ENCODE data around the gene PASK. TPM values are rescaled to one million over a fixed set of nuclear protein-coding genes. Genes with fewer than 3 reads are reported as not detected.

PASK gene
- total RNA-seq, 1 donor from 2014 or later = 92.0 TPM

- DNase-seq = no peak
- H3K27ac Mint-ChIP-seq = no peak overlapping the region
- no peak overlapping the region for H3K4me3 Mint-ChIP-seq
- no peaks in the 10 kb centered on the region for H3K4me1 Mint-ChIP-seq
- no peaks in the 10 kb centered on the region for H3K36me3 Mint-ChIP-seq (ENCODE audit: low read depth)
- no peaks in the 10 kb centered on the region for H3K27me3 Mint-ChIP-seq
- intact Hi-C loops (cut with micrococcal nuclease) = no loop called here
- no peaks in the 10 kb centered on the region for H3K9me3 Mint-ChIP-seq
Measured at GRCh38 chr2:241187101-241187917, 38.0 kb upstream of the PASK start.

DNA sequence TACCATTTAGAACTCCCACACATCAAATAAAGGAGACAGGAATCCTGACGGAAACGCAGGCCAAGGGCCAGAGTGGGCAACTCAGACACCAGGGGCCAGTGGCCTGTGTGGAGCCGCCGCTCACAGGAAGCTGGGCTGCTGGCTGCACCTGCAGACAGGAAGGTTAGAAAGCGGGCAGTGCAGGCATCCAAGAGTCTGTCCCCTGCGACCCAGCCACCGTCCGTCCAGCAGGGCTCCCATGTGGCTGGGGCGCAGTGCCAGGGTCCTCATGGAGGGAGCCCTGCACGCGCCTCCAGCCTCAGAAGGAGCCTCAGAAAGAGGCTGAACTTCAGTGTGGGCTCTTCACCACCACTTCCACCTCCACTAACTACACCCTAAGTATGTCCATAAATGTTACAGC is 36.7 kb upstream of the PASK start:
- H3K9me3 Mint-ChIP-seq = no peaks in the 10 kb centered on the region
- no peaks in the 10 kb centered on the region for H3K27me3 Mint-ChIP-seq
- intact Hi-C loops (cut with micrococcal nuclease) = no loop called here
- no peaks in the 10 kb centered on the region for H3K4me1 Mint-ChIP-seq
- no peak overlapping the region for H3K27ac Mint-ChIP-seq
- DNase-seq = no peak
- peaks cover 4% of the 10 kb centered on the region for H3K36me3 Mint-ChIP-seq (ENCODE audit: low read depth)
- no peak overlapping the region for H3K4me3 Mint-ChIP-seq

GRCh38 chr2:241184901-241185300 is 35.6 kb upstream of the PASK start:
- Mint-ChIP-seq H3K27ac (no peak overlapping the region), H3K4me1 (peaks cover 2% of the 10 kb centered on the region), H3K4me3 (no peak overlapping the region), H3K27me3 (no peaks in the 10 kb centered on the region), H3K36me3 (ENCODE audit: low read depth) (peaks cover 7% of the 10 kb centered on the region), H3K9me3 (no peaks in the 10 kb centered on the region)
- no peak for DNase-seq
- intact Hi-C loops (cut with micrococcal nuclease) = no loop called here

DNA sequence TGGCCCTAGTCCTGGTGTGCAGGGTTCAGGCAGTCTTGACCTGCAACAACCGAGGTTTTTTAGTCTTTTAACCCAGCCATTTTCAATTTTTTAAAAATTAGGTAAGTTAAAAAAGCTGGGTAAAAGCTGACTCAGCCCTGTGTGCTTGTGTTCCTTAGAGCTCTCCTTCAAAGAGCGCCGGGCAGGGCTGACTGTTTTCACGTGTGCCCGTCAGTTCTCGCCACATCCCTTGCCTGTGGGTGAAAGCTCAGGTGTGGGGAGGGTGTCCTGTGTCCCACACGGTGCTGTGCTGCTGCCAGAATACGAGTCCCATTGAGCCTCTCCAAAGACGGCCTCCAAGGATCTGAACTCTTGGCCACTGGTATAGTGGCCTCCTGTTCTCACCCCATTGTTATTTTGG is 33.9 kb upstream of the PASK start:
- intact Hi-C loops (cut with micrococcal nuclease) = no loop called here
- no peak for DNase-seq
- H3K27me3 Mint-ChIP-seq = no peaks in the 10 kb centered on the region
- H3K4me1 Mint-ChIP-seq = peaks cover 10% of the 10 kb centered on the region
- no peaks in the 10 kb centered on the region for H3K9me3 Mint-ChIP-seq
- no peak overlapping the region for H3K4me3 Mint-ChIP-seq
- H3K27ac Mint-ChIP-seq = no peak overlapping the region
- H3K36me3 Mint-ChIP-seq (ENCODE audit: low read depth) = peaks cover 20% of the 10 kb centered on the region

GRCh38 chr2:241182531-241183133 is 33.4 kb upstream of the PASK start:
- no peak overlapping the region for H3K4me3 Mint-ChIP-seq

GRCh38 chr2:241182126-241182525 is 32.9 kb upstream of the PASK start:
- Mint-ChIP-seq H3K9me3 (no peaks in the 10 kb centered on the region), H3K27ac (no peak overlapping the region), H3K27me3 (no peaks in the 10 kb centered on the region), H3K4me1 (peaks cover 10% of the 10 kb centered on the region), H3K36me3 (ENCODE audit: low read depth) (peaks cover 29% of the 10 kb centered on the region), H3K4me3 (no peak overlapping the region)
- intact Hi-C loops (cut with micrococcal nuclease) = no loop called here
- no peak for DNase-seq

More at GRCh38 chr2:241182531-241183133, 33.4 kb upstream of the PASK start:
- H3K4me1 Mint-ChIP-seq = peaks cover 10% of the 10 kb centered on the region
- DNase-seq = no peak
- no peaks in the 10 kb centered on the region for H3K9me3 Mint-ChIP-seq
- peaks cover 25% of the 10 kb centered on the region for H3K36me3 Mint-ChIP-seq (ENCODE audit: low read depth)
- H3K27ac Mint-ChIP-seq = no peak overlapping the region
- intact Hi-C loops (cut with micrococcal nuclease) = no loop called here
- H3K27me3 Mint-ChIP-seq = no peaks in the 10 kb centered on the region

GRCh38 chr2:241180495-241180894 is 31.2 kb upstream of the PASK start:
- intact Hi-C loops (cut with micrococcal nuclease) = no loop called here
- Mint-ChIP-seq H3K27me3 (no peaks in the 10 kb centered on the region), H3K27ac (no peak overlapping the region), H3K36me3 (ENCODE audit: low read depth) (peaks cover 31% of the 10 kb centered on the region), H3K4me1 (peaks cover 10% of the 10 kb centered on the region), H3K4me3 (no peak overlapping the region), H3K9me3 (no peaks in the 10 kb centered on the region)
- DNase-seq = no peak

GRCh38 chr2:241179899-241180298 is 30.6 kb upstream of the PASK start:
- H3K4me3 Mint-ChIP-seq = no peak overlapping the region
- no peak for DNase-seq
- no peaks in the 10 kb centered on the region for H3K27me3 Mint-ChIP-seq
- H3K9me3 Mint-ChIP-seq = no peaks in the 10 kb centered on the region
- peaks cover 10% of the 10 kb centered on the region for H3K4me1 Mint-ChIP-seq
- H3K27ac Mint-ChIP-seq = peak overlapping the region; percentile 63
- intact Hi-C loops (cut with micrococcal nuclease) = no loop called here
- peaks cover 36% of the 10 kb centered on the region for H3K36me3 Mint-ChIP-seq (ENCODE audit: low read depth)

DNA sequence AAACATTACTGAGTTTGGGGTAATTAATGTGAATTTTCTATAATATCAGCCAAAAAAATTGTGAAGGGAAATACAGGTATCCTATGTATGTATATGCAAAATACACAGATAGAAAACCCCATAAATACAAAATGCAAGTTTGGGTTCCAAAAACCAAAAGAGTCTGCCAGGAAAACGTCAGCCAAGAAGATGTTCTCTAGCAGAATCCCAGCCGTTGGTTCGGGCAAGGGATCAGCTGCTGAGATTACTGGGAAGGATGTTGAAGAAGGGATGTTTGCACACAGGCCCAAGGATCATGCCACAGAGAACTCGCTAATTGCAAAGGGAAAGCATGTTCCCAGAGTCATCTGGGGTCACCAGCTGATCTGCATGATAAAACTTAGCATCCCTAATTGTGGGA is 29.7 kb upstream of the PASK start:
- intact Hi-C loops (cut with micrococcal nuclease) = no loop called here
- peaks cover 37% of the 10 kb centered on the region for H3K36me3 Mint-ChIP-seq (ENCODE audit: low read depth)
- no peaks in the 10 kb centered on the region for H3K9me3 Mint-ChIP-seq
- H3K27ac Mint-ChIP-seq = no peak overlapping the region
- H3K4me1 Mint-ChIP-seq = peaks cover 10% of the 10 kb centered on the region
- no peak overlapping the region for H3K4me3 Mint-ChIP-seq
- DNase-seq = no peak
- no peaks in the 10 kb centered on the region for H3K27me3 Mint-ChIP-seq

DNA sequence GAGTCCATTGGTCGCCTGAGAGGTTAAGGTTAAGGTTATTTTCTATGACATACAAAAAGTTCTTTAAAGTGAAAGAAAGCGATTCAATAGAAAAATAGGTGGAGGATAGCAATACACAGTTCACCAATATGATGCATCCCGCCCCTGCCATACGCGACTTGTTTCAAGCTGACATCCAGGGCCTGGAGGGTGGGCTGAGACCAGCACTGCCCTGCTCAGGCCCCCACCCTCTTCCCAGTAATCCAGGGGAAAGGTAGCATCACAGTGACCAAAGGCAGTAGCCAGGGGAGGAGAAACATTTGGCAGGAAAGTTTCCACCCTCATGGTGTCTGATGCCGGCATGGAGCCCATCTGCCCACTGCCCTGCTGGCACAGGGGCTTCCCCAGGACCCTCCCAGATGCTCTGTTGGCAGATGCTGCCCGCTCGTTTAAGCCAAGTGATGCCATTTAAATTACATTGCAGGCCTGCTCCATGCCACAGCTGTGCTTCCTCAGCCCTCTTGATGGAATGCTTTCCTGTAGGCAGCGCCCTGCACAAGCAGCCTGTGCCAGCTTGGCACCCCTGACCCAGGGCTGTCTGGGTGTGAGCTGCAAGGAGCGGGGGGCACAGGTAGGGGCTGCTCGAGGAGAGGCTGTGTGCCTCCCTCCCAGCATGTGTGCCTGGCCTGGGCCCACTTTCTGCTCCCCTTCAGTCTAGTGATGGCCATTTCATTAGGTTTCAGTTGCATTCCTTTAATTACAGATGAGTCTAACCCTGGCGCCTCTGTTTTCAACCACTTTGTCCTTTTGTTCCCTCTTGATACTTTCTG is 28.5 kb upstream of the PASK start:
- Mint-ChIP-seq H3K4me1 (peaks cover 10% of the 10 kb centered on the region), H3K9me3 (no peaks in the 10 kb centered on the region), H3K27ac (no peak overlapping the region), H3K27me3 (no peaks in the 10 kb centered on the region), H3K36me3 (ENCODE audit: low read depth) (peaks cover 46% of the 10 kb centered on the region), H3K4me3 (no peak overlapping the region)
- intact Hi-C loops (cut with micrococcal nuclease) = no loop called here
- no peak for DNase-seq

DNA sequence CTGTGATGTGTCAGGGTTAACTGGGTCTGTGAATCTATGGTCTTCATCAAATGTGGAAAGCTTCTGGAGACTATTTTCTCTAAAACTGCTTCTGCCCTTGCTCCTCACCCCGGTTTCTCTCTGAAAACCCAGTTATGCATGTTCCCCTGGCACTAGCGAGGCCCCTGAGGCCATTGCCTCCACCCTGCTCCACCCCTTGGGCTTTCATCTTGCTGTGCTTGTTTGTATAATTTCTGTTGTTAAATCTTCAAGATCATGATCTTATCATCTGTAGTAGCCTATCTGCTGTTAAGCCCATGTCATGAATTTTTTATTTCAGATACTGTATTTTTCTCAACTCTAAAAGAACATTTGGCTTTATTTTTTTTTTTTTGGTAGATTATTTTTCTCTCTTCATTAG is 24.3 kb upstream of the PASK start:
- no peak for DNase-seq
- H3K4me3 Mint-ChIP-seq = no peak overlapping the region
- no peak overlapping the region for H3K27ac Mint-ChIP-seq
- intact Hi-C loops (cut with micrococcal nuclease) = no loop called here
- no peaks in the 10 kb centered on the region for H3K27me3 Mint-ChIP-seq
- H3K9me3 Mint-ChIP-seq = peaks cover 11% of the 10 kb centered on the region
- no peaks in the 10 kb centered on the region for H3K4me1 Mint-ChIP-seq
- peaks cover 65% of the 10 kb centered on the region for H3K36me3 Mint-ChIP-seq (ENCODE audit: low read depth)

DNA sequence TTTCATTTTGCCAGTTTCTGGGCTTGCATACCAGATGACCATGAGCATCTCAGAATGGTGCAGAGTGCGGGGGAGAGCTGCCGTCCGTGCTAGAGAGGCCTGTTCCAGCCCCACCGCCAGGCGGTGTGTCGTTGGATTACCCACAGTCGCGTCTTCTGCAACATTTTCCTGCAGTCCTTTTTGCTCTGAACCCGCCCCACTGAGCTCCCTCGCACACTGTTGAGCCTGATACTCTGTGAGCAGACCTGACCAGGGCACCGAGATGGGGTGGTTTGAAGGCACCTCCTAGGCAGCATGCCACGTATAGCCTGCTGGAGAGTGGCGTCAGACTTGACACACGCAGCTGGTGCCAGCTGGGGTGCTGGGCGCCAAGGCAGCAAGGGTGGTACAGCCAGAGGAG is 19.1 kb upstream of the PASK start:
- intact Hi-C loops (cut with micrococcal nuclease) = no loop called here
- Mint-ChIP-seq H3K4me3 (no peak overlapping the region), H3K4me1 (no peaks in the 10 kb centered on the region), H3K36me3 (ENCODE audit: low read depth) (peaks cover 66% of the 10 kb centered on the region), H3K9me3 (peaks cover 11% of the 10 kb centered on the region), H3K27me3 (no peaks in the 10 kb centered on the region), H3K27ac (no peak overlapping the region)
- DNase-seq = no peak

DNA sequence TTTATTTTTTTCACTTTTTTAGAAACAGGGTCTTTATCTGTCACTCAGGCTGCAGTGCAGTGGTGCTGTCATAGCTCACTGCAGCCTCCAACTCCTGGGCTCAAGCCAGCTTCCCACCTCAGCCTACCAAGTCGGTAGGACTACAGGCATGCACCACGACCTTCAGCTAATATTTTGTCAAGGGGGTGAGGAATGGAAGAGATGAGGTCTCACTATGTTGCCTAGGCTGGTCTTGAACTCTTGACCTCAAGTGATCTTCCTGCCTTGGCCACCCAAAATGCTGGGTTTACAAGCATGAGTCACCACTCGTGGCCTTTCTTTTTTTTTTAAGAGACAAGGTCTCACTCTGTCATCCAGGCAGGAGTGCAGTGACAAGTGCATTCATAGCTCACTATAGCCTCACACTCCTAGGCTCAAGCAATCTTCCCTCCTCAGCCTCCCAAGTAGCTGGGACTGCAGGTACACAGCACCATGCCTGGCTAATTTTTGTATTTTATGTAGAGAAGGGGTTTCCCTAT is 14.4 kb upstream of the PASK start:
- no peak overlapping the region for H3K27ac Mint-ChIP-seq
- intact Hi-C loops (cut with micrococcal nuclease) = no loop called here
- no peak for DNase-seq
- no peaks in the 10 kb centered on the region for H3K4me1 Mint-ChIP-seq
- no peaks in the 10 kb centered on the region for H3K27me3 Mint-ChIP-seq
- peaks cover 51% of the 10 kb centered on the region for H3K36me3 Mint-ChIP-seq (ENCODE audit: low read depth)
- no peak overlapping the region for H3K4me3 Mint-ChIP-seq
- H3K9me3 Mint-ChIP-seq = no peaks in the 10 kb centered on the region

All from activated CD4-positive, alpha-beta T cell treated with anti-CD3 and anti-CD28 coated beads, Interleukin-2, amount 10 ng/mL, durations not matched to agents 24 days and 14 days (primary cell).